Neural cell (in vitro differentiated cells): ENCODE results near the gene ATP6V1E1.

Source experiments
- CTCF ChIP-seq: fragments of 450-650 bp; IDR thresholded peaks from 2 replicates; pipeline ENCODE4 v1.5.1; 2014; ENCODE audit warnings: antibody characterized with exemption, mild to moderate bottlenecking, moderate library complexity; ENCODE audit not compliant: poor library complexity, severe bottlenecking
- EP300 ChIP-seq: fragments of 450-650 bp; conservative IDR thresholded peaks from 2 replicates; pipeline ENCODE4 v1.6.1; 2014; ENCODE audit warnings: antibody characterized with exemption, mild to moderate bottlenecking, moderate library complexity; ENCODE audit not compliant: poor library complexity, severe bottlenecking
- EZH2 ChIP-seq: fragments of 200-600, 300-800 bp; shearing (Covaris generic), sonication (generic); IDR thresholded peaks from 2 replicates; pipeline ENCODE4 v1.6.1; 2014; ENCODE audit warnings: antibody characterized with exemption, low read length, borderline replicate concordance, mild to moderate bottlenecking; ENCODE audit not compliant: insufficient read depth, poor library complexity, severe bottlenecking
- MXI1 ChIP-seq: fragments of 450-650 bp; conservative IDR thresholded peaks from 2 replicates; pipeline ENCODE4 v1.6.1; 2014; ENCODE audit warnings: antibody characterized with exemption, mild to moderate bottlenecking; ENCODE audit not compliant: poor library complexity, severe bottlenecking
- POLR2AphosphoS5 ChIP-seq: IDR thresholded peaks from 2 replicates; pipeline ENCODE4 v1.6.1; 2012
- RAD21 ChIP-seq: fragments of 450-650 bp; conservative IDR thresholded peaks from 2 replicates; pipeline ENCODE4 v1.6.1; 2014; ENCODE audit warnings: antibody characterized with exemption, mild to moderate bottlenecking, moderate library complexity
- REST ChIP-seq: IDR thresholded peaks from 2 replicates; pipeline ENCODE4 v1.6.1; 2012; ENCODE audit warnings: borderline replicate concordance
- SMC3 ChIP-seq: fragments of 450-650 bp; conservative IDR thresholded peaks from 2 replicates; pipeline ENCODE4 v1.6.1; 2014; ENCODE audit warnings: antibody characterized with exemption, mild to moderate bottlenecking, moderate library complexity; ENCODE audit not compliant: poor library complexity

GRCh38 chr22:17665854-17666253 is 37.3 kb upstream of the ATP6V1E1 start:
- TF ChIP-seq CTCF (no peak), EZH2 (no peak), POLR2AphosphoS5 (no peak), RAD21 (no peak), REST (no peak), MXI1 (no peak), EP300 (no peak), SMC3 (no peak)
